HEK293 (cell line): ENCODE measurements around the gene CADM4.

Source experiments
- GLIS2 ChIP-seq: fragments of 450-650 bp; formaldehyde crosslinking; IDR thresholded peaks from 2 replicates; pipeline ENCODE4 v1.5.1; 2016; ENCODE audit warnings: missing biosample characterization, missing genetic modification characterization
- INSM2 ChIP-seq: fragments of 450-650 bp; formaldehyde crosslinking; IDR thresholded peaks from 2 replicates; pipeline ENCODE4 v1.5.1; 2016; ENCODE audit warnings: missing biosample characterization, missing genetic modification characterization
- OSR2 ChIP-seq: fragments of 450-650 bp; formaldehyde crosslinking; IDR thresholded peaks from 2 replicates; pipeline ENCODE4 v1.5.1; 2016; ENCODE audit warnings: missing biosample characterization, missing genetic modification characterization
- PRDM6 ChIP-seq: fragments of 450-650 bp; formaldehyde crosslinking; IDR thresholded peaks from 2 replicates; pipeline ENCODE4 v1.5.1; 2017; ENCODE audit warnings: missing biosample characterization, missing genetic modification characterization
- SP2 ChIP-seq: fragments of 450-650 bp; formaldehyde crosslinking; IDR thresholded peaks from 2 replicates; pipeline ENCODE4 v1.5.1; 2016; ENCODE audit warnings: missing biosample characterization, missing genetic modification characterization
- TCF7L2 ChIP-seq: IDR thresholded peaks from 2 replicates; pipeline ENCODE4 v1.6.1; 2011; ENCODE audit warnings: low read depth, mild to moderate bottlenecking, inconsistent platforms, low read length, moderate library complexity, borderline replicate concordance
- ZBTB26 ChIP-seq: fragments of 450-650 bp; formaldehyde crosslinking; optimal IDR thresholded peaks from 2 replicates; pipeline ENCODE3; 2016; ENCODE audit warnings: missing biosample characterization, mild to moderate bottlenecking, missing genetic modification characterization
- ZFHX2 ChIP-seq: fragments of 450-650 bp; formaldehyde crosslinking; conservative IDR thresholded peaks from 2 replicates; pipeline ENCODE4 v1.5.1; 2016; ENCODE audit warnings: missing biosample characterization, missing genetic modification characterization
- ZNF114 ChIP-seq: fragments of 450-650 bp; formaldehyde crosslinking; IDR thresholded peaks from 2 replicates; pipeline ENCODE4 v1.5.0; 2017; ENCODE audit warnings: missing biosample characterization, missing genetic modification characterization
- ZNF184 ChIP-seq: fragments of 450-650 bp; IDR thresholded peaks from 2 replicates; pipeline ENCODE4 v1.5.1; 2018; ENCODE audit warnings: missing biosample characterization, mild to moderate bottlenecking, missing genetic modification characterization
- ZNF214 ChIP-seq: fragments of 450-650 bp; formaldehyde crosslinking; IDR thresholded peaks from 2 replicates; pipeline ENCODE4 v1.5.1; 2017; ENCODE audit warnings: missing biosample characterization, mild to moderate bottlenecking, missing genetic modification characterization, borderline replicate concordance
- ZNF248 ChIP-seq: fragments of 450-650 bp; formaldehyde crosslinking; IDR thresholded peaks from 2 replicates; pipeline ENCODE4 v1.5.1; 2017; ENCODE audit warnings: missing biosample characterization, missing genetic modification characterization
- ZNF292 ChIP-seq: fragments of 450-650 bp; formaldehyde crosslinking; IDR thresholded peaks from 2 replicates; pipeline ENCODE4 v1.5.1; 2016; ENCODE audit warnings: low read depth, missing biosample characterization, missing genetic modification characterization, borderline replicate concordance
- ZNF324 ChIP-seq: fragments of 450-650 bp; formaldehyde crosslinking; IDR thresholded peaks from 2 replicates; pipeline ENCODE4 v1.5.1; 2016; ENCODE audit warnings: missing biosample characterization, missing genetic modification characterization
- ZNF366 ChIP-seq: fragments of 450-650 bp; formaldehyde crosslinking; conservative IDR thresholded peaks from 2 replicates; pipeline ENCODE4 v1.5.1; 2016; ENCODE audit warnings: missing biosample characterization, missing genetic modification characterization
- ZNF391 ChIP-seq: fragments of 450-650 bp; formaldehyde crosslinking; IDR thresholded peaks from 2 replicates; pipeline ENCODE4 v1.5.1; 2016; ENCODE audit warnings: low read depth, missing biosample characterization, missing genetic modification characterization, borderline replicate concordance
- ZNF394 ChIP-seq: fragments of 450-650 bp; formaldehyde crosslinking; IDR thresholded peaks from 2 replicates; pipeline ENCODE4 v1.5.1; 2016; ENCODE audit warnings: missing biosample characterization, missing genetic modification characterization, mild to moderate bottlenecking, moderate library complexity, borderline replicate concordance
- ZNF426 ChIP-seq: fragments of 450-650 bp; formaldehyde crosslinking; IDR thresholded peaks from 2 replicates; pipeline ENCODE4 v1.5.1; 2017; ENCODE audit warnings: missing biosample characterization, missing genetic modification characterization, mild to moderate bottlenecking, inconsistent platforms, moderate library complexity
- ZNF473 ChIP-seq: fragments of 450-650 bp; formaldehyde crosslinking; IDR thresholded peaks from 2 replicates; pipeline ENCODE4 v1.5.1; 2017; ENCODE audit warnings: missing biosample characterization, missing genetic modification characterization
- ZNF48 ChIP-seq: fragments of 450-650 bp; formaldehyde crosslinking; IDR thresholded peaks from 2 replicates; pipeline ENCODE4 v1.5.1; 2016; ENCODE audit warnings: missing biosample characterization, missing genetic modification characterization
- ZNF510 ChIP-seq: fragments of 450-650 bp; formaldehyde crosslinking; IDR thresholded peaks from 2 replicates; pipeline ENCODE4 v1.5.1; 2018; ENCODE audit warnings: mild to moderate bottlenecking, missing genetic modification characterization, missing biosample characterization; ENCODE audit not compliant: insufficient replicate concordance
- ZNF561 ChIP-seq: fragments of 450-650 bp; IDR thresholded peaks from 2 replicates; pipeline ENCODE4 v1.5.1; 2018; ENCODE audit warnings: missing biosample characterization, missing genetic modification characterization, borderline replicate concordance
- ZNF664 ChIP-seq: fragments of 450-650 bp; formaldehyde crosslinking; IDR thresholded peaks from 2 replicates; pipeline ENCODE4 v1.5.1; 2016; ENCODE audit warnings: missing biosample characterization, missing genetic modification characterization
- ZNF776 ChIP-seq: fragments of 450-650 bp; formaldehyde crosslinking; IDR thresholded peaks from 2 replicates; pipeline ENCODE4 v1.5.0; 2017; ENCODE audit warnings: missing biosample characterization, missing genetic modification characterization, borderline replicate concordance
- ZNF791 ChIP-seq: fragments of 450-650 bp; formaldehyde crosslinking; IDR thresholded peaks from 2 replicates; pipeline ENCODE4 v1.5.1; 2016; ENCODE audit warnings: missing biosample characterization, missing genetic modification characterization
- ZSCAN4 ChIP-seq: fragments of 450-650 bp; formaldehyde crosslinking; IDR thresholded peaks from 2 replicates; pipeline ENCODE4 v1.5.1; 2017; ENCODE audit warnings: missing biosample characterization, missing genetic modification characterization
- ZSCAN5A ChIP-seq: fragments of 450-650 bp; formaldehyde crosslinking; IDR thresholded peaks from 2 replicates; pipeline ENCODE4 v1.5.1; 2016; ENCODE audit warnings: missing biosample characterization, missing genetic modification characterization
- TF ChIP-seq, protein P1 (sequence below): fragments of 450-650 bp; formaldehyde crosslinking; IDR thresholded peaks from 2 replicates; pipeline ENCODE4 v1.5.1; 2016; ENCODE audit warnings: missing biosample characterization, missing genetic modification characterization
- TF ChIP-seq, protein P2 (sequence below): IDR thresholded peaks from 2 replicates; pipeline ENCODE4 v1.6.1; 2011; ENCODE audit warnings: mild to moderate bottlenecking, low read depth, low read length, borderline replicate concordance

Gene CADM4

GRCh38 chr19:43610493-43610892 lies 29.2 kb downstream of the CADM4 start (continued):
- TF ChIP-seq ZSCAN4 (tag by site-specific recombination) (no peak), ZNF292 (tag by site-specific recombination) (no peak), ZNF510 (tag by site-specific recombination) (no peak), ZNF776 (no peak), ZBTB26 (tag by site-specific recombination) (no peak), ZNF664 (tag by site-specific recombination) (no peak), PRDM6 (peak; percentile 78; the same call in 1 of the 2 replicates), ZNF366 (no peak), ZNF248 (tag by site-specific recombination) (no peak), ZNF391 (tag by site-specific recombination) (no peak), ZNF426 (no peak), ZNF48 (no peak), GLIS2 (tag by site-specific recombination) (peak; percentile 61; the same call in 1 of the 2 replicates), ZNF324 (tag by site-specific recombination) (0 out of 2 replicates have a peak, but pooled peaks have one; percentile 36), ZNF473 (tag by site-specific recombination) (no peak), ZFHX2 (tag by site-specific recombination) (no peak), ZNF561 (tag by site-specific recombination) (no peak), ZNF394 (tag by site-specific recombination) (no peak), ZNF184 (tag by site-specific recombination) (no peak), ZNF214 (tag by site-specific recombination) (no peak), OSR2 (no peak), ZSCAN5A (tag by site-specific recombination) (no peak), SP2 (peak; percentile 74), TCF7L2 (no peak), ZNF791 (tag by site-specific recombination) (no peak), INSM2 (0 out of 2 replicates have a peak, but pooled peaks have one; percentile 37), ZNF114 (no peak)
- TF ChIP-seq, protein P1, sequence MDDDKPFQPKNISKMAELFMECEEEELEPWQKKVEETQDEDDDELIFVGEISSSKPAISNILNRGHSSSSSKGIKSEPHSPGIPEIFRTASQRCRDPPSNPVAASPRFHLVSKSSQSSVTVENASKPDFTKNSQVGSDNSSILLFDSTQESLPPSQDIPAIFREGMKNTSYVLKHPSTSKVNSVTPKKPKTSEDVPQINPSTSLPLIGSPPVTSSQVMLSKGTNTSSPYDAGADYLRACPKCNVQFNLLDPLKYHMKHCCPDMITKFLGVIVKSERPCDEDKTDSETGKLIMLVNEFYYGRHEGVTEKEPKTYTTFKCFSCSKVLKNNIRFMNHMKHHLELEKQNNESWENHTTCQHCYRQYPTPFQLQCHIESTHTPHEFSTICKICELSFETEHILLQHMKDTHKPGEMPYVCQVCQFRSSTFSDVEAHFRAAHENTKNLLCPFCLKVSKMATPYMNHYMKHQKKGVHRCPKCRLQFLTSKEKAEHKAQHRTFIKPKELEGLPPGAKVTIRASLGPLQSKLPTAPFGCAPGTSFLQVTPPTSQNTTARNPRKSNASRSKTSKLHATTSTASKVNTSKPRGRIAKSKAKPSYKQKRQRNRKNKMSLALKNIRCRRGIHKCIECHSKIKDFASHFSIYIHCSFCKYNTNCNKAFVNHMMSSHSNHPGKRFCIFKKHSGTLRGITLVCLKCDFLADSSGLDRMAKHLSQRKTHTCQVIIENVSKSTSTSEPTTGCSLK, result no peak
- TF ChIP-seq, protein P2, sequence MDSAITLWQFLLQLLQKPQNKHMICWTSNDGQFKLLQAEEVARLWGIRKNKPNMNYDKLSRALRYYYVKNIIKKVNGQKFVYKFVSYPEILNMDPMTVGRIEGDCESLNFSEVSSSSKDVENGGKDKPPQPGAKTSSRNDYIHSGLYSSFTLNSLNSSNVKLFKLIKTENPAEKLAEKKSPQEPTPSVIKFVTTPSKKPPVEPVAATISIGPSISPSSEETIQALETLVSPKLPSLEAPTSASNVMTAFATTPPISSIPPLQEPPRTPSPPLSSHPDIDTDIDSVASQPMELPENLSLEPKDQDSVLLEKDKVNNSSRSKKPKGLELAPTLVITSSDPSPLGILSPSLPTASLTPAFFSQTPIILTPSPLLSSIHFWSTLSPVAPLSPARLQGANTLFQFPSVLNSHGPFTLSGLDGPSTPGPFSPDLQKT, result no peak
